MCF 10A (cell line): ENCODE data around the gene FGF7. TPM values are rescaled to one million over a fixed set of nuclear protein-coding genes. Genes with fewer than 3 reads are reported as not detected.

Source experiments
- BruUV-seq: library from RNA; stranded (reverse); fragments of 400-500 nt; replicated peaks from 2 replicates; lab custom pipeline; 2021; lab: Mats Ljungman, UMichigan
- CTCF ChIA-PET: fragments of 300-600 bp; sonication (Branson Sonifier 250); formaldehyde crosslinking; extraction: SDS; loops from one replicate; lab custom pipeline; 2021; ENCODE audit warnings: antibody characterized with exemption, inconsistent platforms; lab: Yijun Ruan, JAX
- POLR2A ChIA-PET: fragments of 300-600, 350-650 bp; sonication (Branson Sonifier 250); formaldehyde crosslinking; extraction: SDS; loops from one replicate; lab custom pipeline; 2020; ENCODE audit warnings: antibody characterized with exemption, inconsistent platforms; lab: Yijun Ruan, JAX
- DNase-seq: peaks from one replicate; pipeline ENCODE4 v3.0.0-alpha.2; 2018; ENCODE audit not compliant: unreplicated experiment
- H3K27ac Mint-ChIP-seq: one replicate; pipeline ENCODE4 v1.8.0; 2022; ENCODE audit warnings: mild to moderate bottlenecking, low read depth, mixed read lengths; ENCODE audit not compliant: unreplicated experiment
- H3K27me3 Mint-ChIP-seq: one replicate; pipeline ENCODE4 v1.8.0; 2022; ENCODE audit warnings: mixed read lengths; ENCODE audit not compliant: insufficient read depth, unreplicated experiment
- H3K36me3 Mint-ChIP-seq: one replicate; pipeline ENCODE4 v1.8.0; 2022; ENCODE audit warnings: mild to moderate bottlenecking, moderate library complexity, mixed read lengths; ENCODE audit not compliant: insufficient read depth, unreplicated experiment
- H3K4me1 Mint-ChIP-seq: one replicate; pipeline ENCODE4 v1.8.0; 2022; ENCODE audit warnings: mixed read lengths; ENCODE audit not compliant: insufficient read depth, unreplicated experiment
- H3K4me3 Mint-ChIP-seq: one replicate; pipeline ENCODE4 v1.8.0; 2022; ENCODE audit warnings: mild to moderate bottlenecking, moderate library complexity, mixed read lengths; ENCODE audit not compliant: unreplicated experiment
- H3K9me3 Mint-ChIP-seq: one replicate; pipeline ENCODE4 v1.8.0; 2022; ENCODE audit warnings: mixed read lengths; ENCODE audit not compliant: unreplicated experiment
- intact Hi-C: fragments of 100-400 bp; cut with micrococcal nuclease; formaldehyde crosslinking; loops from 2 replicates; pipeline ENCODE4 v1.14.1; 2022
- total RNA-seq: library from RNA; stranded (reverse); gene quantifications from 2 replicates; pipeline ENCODE4 v1.2.3, GENCODE V29; 2022
- TF ChIP-seq, protein P1 (sequence below): fragments of 200-600 bp; IDR thresholded peaks from one replicate; pipeline ENCODE4 v1.8.0; 2022; ENCODE audit warnings: antibody characterized with exemption, mild to moderate bottlenecking; ENCODE audit not compliant: unreplicated experiment

Gene FGF7
- total RNA-seq, 1 experiment from 2014 or later = 0.21 TPM

DNA sequence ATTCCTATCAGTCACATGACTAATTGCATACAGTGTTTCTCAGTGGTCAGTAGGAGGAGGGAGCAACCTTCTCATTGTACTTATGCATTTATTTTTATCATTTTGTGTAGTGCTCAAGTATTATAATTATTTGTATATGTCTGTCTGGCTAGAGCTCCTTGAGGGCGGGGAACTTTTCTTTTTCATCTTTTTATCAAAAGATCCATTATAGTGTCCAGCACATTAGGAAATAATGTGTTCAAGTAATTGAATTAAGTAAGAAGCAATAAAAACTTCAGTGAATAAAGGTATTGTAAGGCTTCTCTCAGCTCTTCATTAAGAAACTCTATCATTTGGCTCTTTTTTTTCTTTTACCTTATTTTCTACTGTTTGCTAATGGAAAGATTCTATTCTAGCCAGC is 18.8 kb downstream of the FGF7 start:
- no peak for DNase-seq
- H3K27me3 Mint-ChIP-seq = no peaks in the 10 kb centered on the region
- H3K36me3 Mint-ChIP-seq = no peaks in the 10 kb centered on the region
- TF ChIP-seq, protein P1, sequence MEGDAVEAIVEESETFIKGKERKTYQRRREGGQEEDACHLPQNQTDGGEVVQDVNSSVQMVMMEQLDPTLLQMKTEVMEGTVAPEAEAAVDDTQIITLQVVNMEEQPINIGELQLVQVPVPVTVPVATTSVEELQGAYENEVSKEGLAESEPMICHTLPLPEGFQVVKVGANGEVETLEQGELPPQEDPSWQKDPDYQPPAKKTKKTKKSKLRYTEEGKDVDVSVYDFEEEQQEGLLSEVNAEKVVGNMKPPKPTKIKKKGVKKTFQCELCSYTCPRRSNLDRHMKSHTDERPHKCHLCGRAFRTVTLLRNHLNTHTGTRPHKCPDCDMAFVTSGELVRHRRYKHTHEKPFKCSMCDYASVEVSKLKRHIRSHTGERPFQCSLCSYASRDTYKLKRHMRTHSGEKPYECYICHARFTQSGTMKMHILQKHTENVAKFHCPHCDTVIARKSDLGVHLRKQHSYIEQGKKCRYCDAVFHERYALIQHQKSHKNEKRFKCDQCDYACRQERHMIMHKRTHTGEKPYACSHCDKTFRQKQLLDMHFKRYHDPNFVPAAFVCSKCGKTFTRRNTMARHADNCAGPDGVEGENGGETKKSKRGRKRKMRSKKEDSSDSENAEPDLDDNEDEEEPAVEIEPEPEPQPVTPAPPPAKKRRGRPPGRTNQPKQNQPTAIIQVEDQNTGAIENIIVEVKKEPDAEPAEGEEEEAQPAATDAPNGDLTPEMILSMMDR = no peak
- H3K9me3 Mint-ChIP-seq = no peaks in the 10 kb centered on the region
- ChIA-PET POLR2A (no interaction called here), CTCF (no interaction called here)
- intact Hi-C loops = no loop called here
- BruUV-seq = no TSS peak
- H3K4me3 Mint-ChIP-seq = no peak overlapping the region
- H3K4me1 Mint-ChIP-seq = no peaks in the 10 kb centered on the region
- H3K27ac Mint-ChIP-seq = no peak overlapping the region

DNA sequence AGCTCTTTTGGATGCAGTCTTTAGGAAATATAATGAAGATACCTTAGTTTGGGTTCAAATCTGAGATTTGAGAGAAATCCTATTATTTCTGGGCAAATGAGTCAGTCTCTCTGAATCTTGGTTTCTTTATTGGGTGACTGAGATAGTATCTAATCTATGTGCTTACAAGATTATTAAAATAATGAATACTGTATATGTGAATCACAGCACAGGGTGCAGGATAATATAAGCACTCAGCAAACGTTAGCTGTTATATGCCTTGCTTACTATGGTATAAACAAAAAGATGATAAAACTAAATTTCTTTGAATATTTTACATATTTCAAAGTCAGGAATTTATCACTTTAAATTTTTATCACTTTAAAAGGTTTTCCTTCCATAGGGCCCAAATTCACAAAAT is 29.6 kb downstream of the FGF7 start:
- no peak overlapping the region for H3K27ac Mint-ChIP-seq
- H3K4me1 Mint-ChIP-seq = no peaks in the 10 kb centered on the region
- BruUV-seq = no TSS peak
- TF ChIP-seq, protein P1 = no peak
- H3K27me3 Mint-ChIP-seq = no peaks in the 10 kb centered on the region
- intact Hi-C loops = no loop called here
- H3K4me3 Mint-ChIP-seq = no peak overlapping the region
- no peaks in the 10 kb centered on the region for H3K36me3 Mint-ChIP-seq
- H3K9me3 Mint-ChIP-seq = no peaks in the 10 kb centered on the region
- ChIA-PET CTCF (interaction anchor here (1.1 kb wide), 1 partner anchor 30 kb away, joined by 4 read pairs; no protein-coding TSS in a partner anchor), POLR2A (no interaction called here)
- DNase-seq = no peak

DNA sequence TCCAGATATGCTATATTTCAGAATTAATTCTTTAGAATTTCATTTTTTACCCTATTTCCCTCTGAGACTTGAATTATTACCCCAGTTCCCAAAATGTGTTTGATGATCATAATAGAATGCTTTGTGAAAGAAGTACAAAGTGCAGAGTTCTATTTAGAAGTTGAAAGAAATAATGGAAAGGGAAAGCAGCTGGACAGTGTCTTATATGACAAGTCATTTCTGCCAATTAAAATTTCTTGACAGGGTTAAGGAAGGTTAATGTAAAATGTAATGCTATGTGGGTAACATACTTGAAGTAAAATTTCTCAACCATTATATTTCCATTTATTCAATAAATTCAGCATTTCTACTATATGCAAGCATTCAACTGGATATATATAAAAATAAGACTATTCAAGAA is 33.1 kb downstream of the FGF7 start:
- no peaks in the 10 kb centered on the region for H3K9me3 Mint-ChIP-seq
- intact Hi-C loops = no loop called here
- BruUV-seq = no TSS peak
- H3K4me3 Mint-ChIP-seq = no peak overlapping the region
- H3K4me1 Mint-ChIP-seq = peaks cover 22% of the 10 kb centered on the region
- no peaks in the 10 kb centered on the region for H3K27me3 Mint-ChIP-seq
- CTCF ChIA-PET = interaction anchor here (1.1 kb wide), 1 partner anchor 34 kb away, joined by 5 read pairs; no protein-coding TSS in a partner anchor
- TF ChIP-seq, protein P1 = no peak
- H3K27ac Mint-ChIP-seq = no peak overlapping the region
- POLR2A ChIA-PET = no interaction called here
- no peaks in the 10 kb centered on the region for H3K36me3 Mint-ChIP-seq
- no peak for DNase-seq

DNA sequence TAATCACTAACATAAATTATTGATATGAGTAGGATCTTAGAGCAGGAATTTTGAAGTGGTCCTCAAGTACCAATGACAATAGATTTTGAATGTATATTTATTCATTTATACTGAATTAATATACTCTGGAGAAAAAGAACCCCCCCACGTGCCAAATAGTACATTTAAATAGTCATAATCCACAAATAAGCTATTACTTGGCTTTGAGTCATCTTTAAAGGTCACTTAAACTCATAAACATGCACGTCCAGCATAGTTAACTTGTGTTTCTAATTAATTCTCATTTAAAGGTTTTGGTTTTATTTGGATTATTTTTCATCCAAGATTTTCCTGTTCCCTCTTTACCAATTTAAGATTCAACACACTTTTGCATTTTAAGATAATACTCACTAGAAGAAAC is 35.1 kb downstream of the FGF7 start:
- ChIA-PET CTCF (no interaction called here), POLR2A (no interaction called here)
- intact Hi-C loops = no loop called here
- TF ChIP-seq, protein P1 = no peak
- H3K36me3 Mint-ChIP-seq = no peaks in the 10 kb centered on the region
- no TSS peak for BruUV-seq
- no peaks in the 10 kb centered on the region for H3K27me3 Mint-ChIP-seq
- H3K9me3 Mint-ChIP-seq = no peaks in the 10 kb centered on the region
- no peak overlapping the region for H3K27ac Mint-ChIP-seq
- no peak overlapping the region for H3K4me3 Mint-ChIP-seq
- H3K4me1 Mint-ChIP-seq = peaks cover 23% of the 10 kb centered on the region
- no peak for DNase-seq
